WTC11 (cell line): ENCODE measurements around the gene UBXN10. TPM values are rescaled to one million over a fixed set of nuclear protein-coding genes. Genes with fewer than 3 reads are reported as not detected.

ENCODE experiments used
- ATAC-seq: fragments of 200-7000 bp; cut with Tn5 transposase; 2 replicates; pipeline ENCODE4 v1.10.0; 2021; ENCODE audit warnings: mild to moderate bottlenecking, moderate library complexity
- CTCF ChIA-PET: fragments of 300-600 bp; sonication (Branson Sonifier 250); formaldehyde crosslinking; loops from one replicate; lab custom pipeline; 2021; ENCODE audit warnings: antibody characterized with exemption; lab: Charles Lee
- POLR2A ChIA-PET: fragments of 350-600 bp; sonication (Branson Sonifier 250); formaldehyde crosslinking; loops from one replicate; lab custom pipeline; 2021; ENCODE audit warnings: antibody characterized with exemption; lab: Charles Lee
- DNase-seq: peaks from one replicate; pipeline ENCODE4 v3.0.0; 2021; ENCODE audit warnings: low spot score
- H3K27ac Mint-ChIP-seq: 2 replicates; pipeline ENCODE4 v1.8.0; 2021; ENCODE audit warnings: mixed read lengths
- H3K27me3 Mint-ChIP-seq: 2 replicates; pipeline ENCODE4 v1.8.0; 2021; ENCODE audit warnings: low read depth, mild to moderate bottlenecking, moderate library complexity, mixed read lengths
- H3K36me3 Mint-ChIP-seq: 2 replicates; pipeline ENCODE4 v1.8.0; 2021; ENCODE audit warnings: mixed read lengths
- H3K4me1 Mint-ChIP-seq: 2 replicates; pipeline ENCODE4 v1.8.0; 2022; ENCODE audit warnings: mixed read lengths
- H3K4me3 Mint-ChIP-seq: 2 replicates; pipeline ENCODE4 v1.8.0; 2021; ENCODE audit warnings: mild to moderate bottlenecking, moderate library complexity, mixed read lengths
- H3K9me3 Mint-ChIP-seq: 2 replicates; pipeline ENCODE4 v1.8.0; 2021; ENCODE audit warnings: mixed read lengths
- CREB1 ChIP-seq: sonication (generic); formaldehyde crosslinking; IDR thresholded peaks from 2 replicates; pipeline ENCODE4 v1.8.0; 2023; ENCODE audit warnings: mild to moderate bottlenecking, missing genetic modification reagents
- CREM ChIP-seq: sonication (generic); formaldehyde crosslinking; IDR thresholded peaks from 2 replicates; pipeline ENCODE4 v1.8.1; 2022; ENCODE audit warnings: mild to moderate bottlenecking, missing genetic modification reagents, moderate library complexity
- EMX1 ChIP-seq: fragments of 250-450 bp; sonication (Bioruptor Pico); IDR thresholded peaks from 2 replicates; pipeline ENCODE4 v1.8.0; 2021; ENCODE audit warnings: mild to moderate bottlenecking
- FOXP1 ChIP-seq: sonication (generic); formaldehyde crosslinking; IDR thresholded peaks from 2 replicates; pipeline ENCODE4 v1.8.0; 2022; ENCODE audit warnings: missing genetic modification reagents, mild to moderate bottlenecking, moderate library complexity, borderline replicate concordance
- MXD4 ChIP-seq: fragments of 250-450 bp; sonication (Bioruptor Pico); IDR thresholded peaks from 2 replicates; pipeline ENCODE4 v1.8.0; 2021; ENCODE audit warnings: mild to moderate bottlenecking, moderate library complexity, borderline replicate concordance
- NFATC4 ChIP-seq: fragments of 250-450 bp; sonication (Bioruptor Pico); IDR thresholded peaks from 2 replicates; pipeline ENCODE4 v1.9.0; 2021; ENCODE audit warnings: mild to moderate bottlenecking
- PRRX2 ChIP-seq: fragments of 250-450 bp; sonication (Bioruptor Pico); IDR thresholded peaks from 2 replicates; pipeline ENCODE4 v1.8.0; 2021; ENCODE audit warnings: mild to moderate bottlenecking
- RELA ChIP-seq: sonication (generic); formaldehyde crosslinking; IDR thresholded peaks from 2 replicates; pipeline ENCODE4 v1.8.1; 2022; ENCODE audit warnings: missing genetic modification reagents, mild to moderate bottlenecking, borderline replicate concordance
- SP1 ChIP-seq: sonication (generic); formaldehyde crosslinking; conservative IDR thresholded peaks from 2 replicates; pipeline ENCODE4 v1.8.1; 2022; ENCODE audit warnings: missing genetic modification reagents
- TCF7 ChIP-seq: sonication (generic); formaldehyde crosslinking; IDR thresholded peaks from 2 replicates; pipeline ENCODE4 v1.8.0; 2022; ENCODE audit warnings: mild to moderate bottlenecking, low read depth, missing genetic modification reagents, moderate library complexity
- total RNA-seq: library from RNA; stranded (reverse); gene quantifications from 3 replicates; pipeline ENCODE4 v1.2.3, GENCODE V29; 2021
- TF ChIP-seq, protein P1 (sequence below): sonication (generic); formaldehyde crosslinking; IDR thresholded peaks from 2 replicates; pipeline ENCODE4 v1.8.1; 2023; ENCODE audit warnings: mild to moderate bottlenecking, missing genetic modification reagents, borderline replicate concordance
- TF ChIP-seq, protein P2 (sequence below): sonication (generic); formaldehyde crosslinking; IDR thresholded peaks from 2 replicates; pipeline ENCODE4 v1.8.0; 2023; ENCODE audit warnings: missing genetic modification reagents
- TF ChIP-seq, protein P3 (sequence below): sonication (generic); formaldehyde crosslinking; IDR thresholded peaks from 2 replicates; pipeline ENCODE4 v1.8.1; 2023; ENCODE audit warnings: mild to moderate bottlenecking, missing genetic modification reagents, moderate library complexity
- TF ChIP-seq, protein P4 (sequence below): fragments of 250-450 bp; sonication (Bioruptor Pico); IDR thresholded peaks from 2 replicates; pipeline ENCODE4 v1.9.0; 2021; ENCODE audit warnings: mild to moderate bottlenecking, borderline replicate concordance
- TF ChIP-seq, protein P5 (sequence below): sonication (generic); formaldehyde crosslinking; IDR thresholded peaks from 2 replicates; pipeline ENCODE4 v1.8.1; 2022; ENCODE audit warnings: low read depth, missing genetic modification reagents, borderline replicate concordance
- TF ChIP-seq, protein P6 (sequence below): fragments of 250-450 bp; sonication (Bioruptor Pico); IDR thresholded peaks from 2 replicates; pipeline ENCODE4 v2.1.2; 2022; ENCODE audit warnings: mild to moderate bottlenecking, moderate library complexity
- TF ChIP-seq, protein P7 (sequence below): fragments of 250-450 bp; sonication (Bioruptor Pico); conservative IDR thresholded peaks from 2 replicates; pipeline ENCODE4 v1.9.0; 2021; ENCODE audit warnings: mild to moderate bottlenecking

The UBXN10 gene
- total RNA-seq, 1 experiment from 2014 or later: 0.52 TPM

DNA sequence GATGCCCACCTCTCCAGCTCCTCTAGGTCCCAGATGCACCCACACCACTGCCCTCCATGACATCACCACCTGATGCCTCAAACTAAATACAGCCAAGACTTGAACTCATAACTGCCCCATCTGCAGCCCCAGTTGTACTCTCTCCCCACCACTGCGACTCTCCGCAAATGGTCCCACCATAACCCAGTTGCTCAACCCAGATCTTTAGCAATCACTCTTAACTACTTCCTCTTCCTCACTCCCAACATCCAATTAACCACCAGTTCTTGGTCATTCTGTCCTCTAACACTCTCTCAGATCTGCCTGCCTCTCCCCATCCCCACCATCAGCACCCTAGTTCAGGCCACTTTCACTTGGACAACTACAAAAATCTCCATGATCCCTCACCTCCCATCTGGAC lies 37.2 kb downstream of the UBXN10 start:
- no peak for DNase-seq
- no peak overlapping the region for H3K4me3 Mint-ChIP-seq
- H3K9me3 Mint-ChIP-seq: no peaks in the 10 kb centered on the region
- no peaks in the 10 kb centered on the region for H3K36me3 Mint-ChIP-seq
- CTCF ChIA-PET: interaction anchor here (2.6 to 3.0 kb wide), 2 partner anchors 11 to 208 kb away, joined by 9 to 16 read pairs; no protein-coding TSS in a partner anchor
- H3K27me3 Mint-ChIP-seq: peaks cover 43% of the 10 kb centered on the region
- TF ChIP-seq, protein P1, sequence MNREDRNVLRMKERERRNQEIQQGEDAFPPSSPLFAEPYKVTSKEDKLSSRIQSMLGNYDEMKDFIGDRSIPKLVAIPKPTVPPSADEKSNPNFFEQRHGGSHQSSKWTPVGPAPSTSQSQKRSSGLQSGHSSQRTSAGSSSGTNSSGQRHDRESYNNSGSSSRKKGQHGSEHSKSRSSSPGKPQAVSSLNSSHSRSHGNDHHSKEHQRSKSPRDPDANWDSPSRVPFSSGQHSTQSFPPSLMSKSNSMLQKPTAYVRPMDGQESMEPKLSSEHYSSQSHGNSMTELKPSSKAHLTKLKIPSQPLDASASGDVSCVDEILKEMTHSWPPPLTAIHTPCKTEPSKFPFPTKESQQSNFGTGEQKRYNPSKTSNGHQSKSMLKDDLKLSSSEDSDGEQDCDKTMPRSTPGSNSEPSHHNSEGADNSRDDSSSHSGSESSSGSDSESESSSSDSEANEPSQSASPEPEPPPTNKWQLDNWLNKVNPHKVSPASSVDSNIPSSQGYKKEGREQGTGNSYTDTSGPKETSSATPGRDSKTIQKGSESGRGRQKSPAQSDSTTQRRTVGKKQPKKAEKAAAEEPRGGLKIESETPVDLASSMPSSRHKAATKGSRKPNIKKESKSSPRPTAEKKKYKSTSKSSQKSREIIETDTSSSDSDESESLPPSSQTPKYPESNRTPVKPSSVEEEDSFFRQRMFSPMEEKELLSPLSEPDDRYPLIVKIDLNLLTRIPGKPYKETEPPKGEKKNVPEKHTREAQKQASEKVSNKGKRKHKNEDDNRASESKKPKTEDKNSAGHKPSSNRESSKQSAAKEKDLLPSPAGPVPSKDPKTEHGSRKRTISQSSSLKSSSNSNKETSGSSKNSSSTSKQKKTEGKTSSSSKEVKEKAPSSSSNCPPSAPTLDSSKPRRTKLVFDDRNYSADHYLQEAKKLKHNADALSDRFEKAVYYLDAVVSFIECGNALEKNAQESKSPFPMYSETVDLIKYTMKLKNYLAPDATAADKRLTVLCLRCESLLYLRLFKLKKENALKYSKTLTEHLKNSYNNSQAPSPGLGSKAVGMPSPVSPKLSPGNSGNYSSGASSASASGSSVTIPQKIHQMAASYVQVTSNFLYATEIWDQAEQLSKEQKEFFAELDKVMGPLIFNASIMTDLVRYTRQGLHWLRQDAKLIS (CRISPR knock-in tag): no peak
- no peak for TF ChIP-seq NFATC4 (CRISPR knock-in tag)
- TF ChIP-seq, protein P2, sequence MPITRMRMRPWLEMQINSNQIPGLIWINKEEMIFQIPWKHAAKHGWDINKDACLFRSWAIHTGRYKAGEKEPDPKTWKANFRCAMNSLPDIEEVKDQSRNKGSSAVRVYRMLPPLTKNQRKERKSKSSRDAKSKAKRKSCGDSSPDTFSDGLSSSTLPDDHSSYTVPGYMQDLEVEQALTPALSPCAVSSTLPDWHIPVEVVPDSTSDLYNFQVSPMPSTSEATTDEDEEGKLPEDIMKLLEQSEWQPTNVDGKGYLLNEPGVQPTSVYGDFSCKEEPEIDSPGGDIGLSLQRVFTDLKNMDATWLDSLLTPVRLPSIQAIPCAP (CRISPR knock-in tag): no peak
- TF ChIP-seq, protein P3, sequence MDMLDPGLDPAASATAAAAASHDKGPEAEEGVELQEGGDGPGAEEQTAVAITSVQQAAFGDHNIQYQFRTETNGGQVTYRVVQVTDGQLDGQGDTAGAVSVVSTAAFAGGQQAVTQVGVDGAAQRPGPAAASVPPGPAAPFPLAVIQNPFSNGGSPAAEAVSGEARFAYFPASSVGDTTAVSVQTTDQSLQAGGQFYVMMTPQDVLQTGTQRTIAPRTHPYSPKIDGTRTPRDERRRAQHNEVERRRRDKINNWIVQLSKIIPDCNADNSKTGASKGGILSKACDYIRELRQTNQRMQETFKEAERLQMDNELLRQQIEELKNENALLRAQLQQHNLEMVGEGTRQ (CRISPR knock-in tag): no peak
- TF ChIP-seq, protein P4, sequence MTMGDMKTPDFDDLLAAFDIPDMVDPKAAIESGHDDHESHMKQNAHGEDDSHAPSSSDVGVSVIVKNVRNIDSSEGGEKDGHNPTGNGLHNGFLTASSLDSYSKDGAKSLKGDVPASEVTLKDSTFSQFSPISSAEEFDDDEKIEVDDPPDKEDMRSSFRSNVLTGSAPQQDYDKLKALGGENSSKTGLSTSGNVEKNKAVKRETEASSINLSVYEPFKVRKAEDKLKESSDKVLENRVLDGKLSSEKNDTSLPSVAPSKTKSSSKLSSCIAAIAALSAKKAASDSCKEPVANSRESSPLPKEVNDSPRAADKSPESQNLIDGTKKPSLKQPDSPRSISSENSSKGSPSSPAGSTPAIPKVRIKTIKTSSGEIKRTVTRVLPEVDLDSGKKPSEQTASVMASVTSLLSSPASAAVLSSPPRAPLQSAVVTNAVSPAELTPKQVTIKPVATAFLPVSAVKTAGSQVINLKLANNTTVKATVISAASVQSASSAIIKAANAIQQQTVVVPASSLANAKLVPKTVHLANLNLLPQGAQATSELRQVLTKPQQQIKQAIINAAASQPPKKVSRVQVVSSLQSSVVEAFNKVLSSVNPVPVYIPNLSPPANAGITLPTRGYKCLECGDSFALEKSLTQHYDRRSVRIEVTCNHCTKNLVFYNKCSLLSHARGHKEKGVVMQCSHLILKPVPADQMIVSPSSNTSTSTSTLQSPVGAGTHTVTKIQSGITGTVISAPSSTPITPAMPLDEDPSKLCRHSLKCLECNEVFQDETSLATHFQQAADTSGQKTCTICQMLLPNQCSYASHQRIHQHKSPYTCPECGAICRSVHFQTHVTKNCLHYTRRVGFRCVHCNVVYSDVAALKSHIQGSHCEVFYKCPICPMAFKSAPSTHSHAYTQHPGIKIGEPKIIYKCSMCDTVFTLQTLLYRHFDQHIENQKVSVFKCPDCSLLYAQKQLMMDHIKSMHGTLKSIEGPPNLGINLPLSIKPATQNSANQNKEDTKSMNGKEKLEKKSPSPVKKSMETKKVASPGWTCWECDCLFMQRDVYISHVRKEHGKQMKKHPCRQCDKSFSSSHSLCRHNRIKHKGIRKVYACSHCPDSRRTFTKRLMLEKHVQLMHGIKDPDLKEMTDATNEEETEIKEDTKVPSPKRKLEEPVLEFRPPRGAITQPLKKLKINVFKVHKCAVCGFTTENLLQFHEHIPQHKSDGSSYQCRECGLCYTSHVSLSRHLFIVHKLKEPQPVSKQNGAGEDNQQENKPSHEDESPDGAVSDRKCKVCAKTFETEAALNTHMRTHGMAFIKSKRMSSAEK: no peak
- no peak for TF ChIP-seq MXD4 (CRISPR knock-in tag)
- TF ChIP-seq TCF7 (CRISPR knock-in tag): no peak
- TF ChIP-seq RELA (CRISPR knock-in tag): no peak
- TF ChIP-seq, protein P5, sequence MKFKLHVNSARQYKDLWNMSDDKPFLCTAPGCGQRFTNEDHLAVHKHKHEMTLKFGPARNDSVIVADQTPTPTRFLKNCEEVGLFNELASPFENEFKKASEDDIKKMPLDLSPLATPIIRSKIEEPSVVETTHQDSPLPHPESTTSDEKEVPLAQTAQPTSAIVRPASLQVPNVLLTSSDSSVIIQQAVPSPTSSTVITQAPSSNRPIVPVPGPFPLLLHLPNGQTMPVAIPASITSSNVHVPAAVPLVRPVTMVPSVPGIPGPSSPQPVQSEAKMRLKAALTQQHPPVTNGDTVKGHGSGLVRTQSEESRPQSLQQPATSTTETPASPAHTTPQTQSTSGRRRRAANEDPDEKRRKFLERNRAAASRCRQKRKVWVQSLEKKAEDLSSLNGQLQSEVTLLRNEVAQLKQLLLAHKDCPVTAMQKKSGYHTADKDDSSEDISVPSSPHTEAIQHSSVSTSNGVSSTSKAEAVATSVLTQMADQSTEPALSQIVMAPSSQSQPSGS (CRISPR knock-in tag): no peak
- TF ChIP-seq, all 79 proteins: peak for 0
- no peak overlapping the region for H3K27ac Mint-ChIP-seq
- peaks cover 21% of the 10 kb centered on the region for H3K4me1 Mint-ChIP-seq
- no peak for ATAC-seq
- POLR2A ChIA-PET: interaction anchor here (0.8 kb wide), 1 partner anchor 67 kb away, joined by 6 read pairs; the partner anchor contains the start of gene VWA5B1

DNA sequence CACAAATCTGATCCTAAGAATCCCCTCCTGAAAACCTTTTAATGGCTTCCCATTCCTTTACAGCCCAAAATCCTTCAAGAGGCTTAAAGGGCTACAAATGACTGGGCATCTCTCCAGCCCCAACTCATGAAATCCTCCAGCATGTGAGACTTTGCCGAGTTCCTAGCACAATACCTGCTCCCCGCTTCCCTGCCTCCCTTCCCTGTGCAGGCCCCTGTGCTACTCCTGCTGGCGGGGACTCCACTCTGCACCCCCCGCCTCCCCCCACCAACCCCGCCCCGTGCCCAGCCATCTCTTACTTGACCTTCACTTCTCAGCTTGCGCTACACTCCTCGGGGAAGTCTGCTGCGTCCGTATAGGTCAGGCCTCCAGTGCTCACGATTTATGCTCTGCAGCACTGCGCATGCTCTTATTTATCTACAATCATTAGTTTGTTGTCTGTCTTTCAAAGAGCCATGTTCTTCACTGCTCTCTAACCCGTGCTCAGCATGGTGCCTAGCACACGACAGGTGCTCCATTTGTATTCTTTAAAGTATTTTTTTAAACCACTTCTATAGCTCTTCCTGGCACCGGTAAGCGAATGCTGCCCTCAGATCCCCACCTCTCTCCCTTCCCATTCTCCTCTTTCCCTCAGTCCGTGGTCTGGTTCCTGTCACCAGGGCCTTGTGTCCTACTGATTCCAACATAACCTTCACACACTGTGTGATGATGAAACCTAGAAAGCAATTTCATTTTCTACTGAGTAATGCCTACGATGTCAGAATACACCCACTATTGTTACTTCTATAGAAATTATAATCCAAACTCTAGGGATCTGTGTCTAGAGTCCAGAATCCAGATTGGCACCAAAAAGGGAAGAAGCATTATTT lies 37.9 kb downstream of the UBXN10 start:
- DNase-seq (peak; percentile 39), ATAC-seq (peak; percentile 88)
- Mint-ChIP-seq H3K36me3 (no peaks in the 10 kb centered on the region), H3K27me3 (peaks cover 43% of the 10 kb centered on the region), H3K27ac (no peak overlapping the region), H3K4me3 (no peak overlapping the region), H3K9me3 (no peaks in the 10 kb centered on the region), H3K4me1 (peaks cover 22% of the 10 kb centered on the region)
- CTCF ChIA-PET: interaction anchor here (0.6 to 3.0 kb wide), 4 partner anchors 11 to 207 kb away, joined by 3 to 16 read pairs (median 6); no protein-coding TSS in a partner anchor
- POLR2A ChIA-PET: interaction anchor here (0.8 kb wide), 1 partner anchor 67 kb away, joined by 6 read pairs; the partner anchor contains the start of gene VWA5B1
- TF ChIP-seq, protein P6, sequence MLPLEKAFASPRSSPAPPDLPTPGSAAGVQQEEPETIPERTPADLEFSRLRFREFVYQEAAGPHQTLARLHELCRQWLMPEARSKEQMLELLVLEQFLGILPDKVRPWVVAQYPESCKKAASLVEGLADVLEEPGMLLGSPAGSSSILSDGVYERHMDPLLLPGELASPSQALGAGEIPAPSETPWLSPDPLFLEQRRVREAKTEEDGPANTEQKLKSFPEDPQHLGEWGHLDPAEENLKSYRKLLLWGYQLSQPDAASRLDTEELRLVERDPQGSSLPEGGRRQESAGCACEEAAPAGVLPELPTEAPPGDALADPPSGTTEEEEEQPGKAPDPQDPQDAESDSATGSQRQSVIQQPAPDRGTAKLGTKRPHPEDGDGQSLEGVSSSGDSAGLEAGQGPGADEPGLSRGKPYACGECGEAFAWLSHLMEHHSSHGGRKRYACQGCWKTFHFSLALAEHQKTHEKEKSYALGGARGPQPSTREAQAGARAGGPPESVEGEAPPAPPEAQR: no peak
- TF ChIP-seq NFATC4 (CRISPR knock-in tag) (no peak), CREM (CRISPR knock-in tag) (no peak), RELA (CRISPR knock-in tag) (no peak), SP1 (no peak), PRRX2 (CRISPR knock-in tag) (no peak), FOXP1 (CRISPR knock-in tag) (no peak), EMX1 (CRISPR knock-in tag) (no peak), CREB1 (no peak)
- TF ChIP-seq, protein P7, sequence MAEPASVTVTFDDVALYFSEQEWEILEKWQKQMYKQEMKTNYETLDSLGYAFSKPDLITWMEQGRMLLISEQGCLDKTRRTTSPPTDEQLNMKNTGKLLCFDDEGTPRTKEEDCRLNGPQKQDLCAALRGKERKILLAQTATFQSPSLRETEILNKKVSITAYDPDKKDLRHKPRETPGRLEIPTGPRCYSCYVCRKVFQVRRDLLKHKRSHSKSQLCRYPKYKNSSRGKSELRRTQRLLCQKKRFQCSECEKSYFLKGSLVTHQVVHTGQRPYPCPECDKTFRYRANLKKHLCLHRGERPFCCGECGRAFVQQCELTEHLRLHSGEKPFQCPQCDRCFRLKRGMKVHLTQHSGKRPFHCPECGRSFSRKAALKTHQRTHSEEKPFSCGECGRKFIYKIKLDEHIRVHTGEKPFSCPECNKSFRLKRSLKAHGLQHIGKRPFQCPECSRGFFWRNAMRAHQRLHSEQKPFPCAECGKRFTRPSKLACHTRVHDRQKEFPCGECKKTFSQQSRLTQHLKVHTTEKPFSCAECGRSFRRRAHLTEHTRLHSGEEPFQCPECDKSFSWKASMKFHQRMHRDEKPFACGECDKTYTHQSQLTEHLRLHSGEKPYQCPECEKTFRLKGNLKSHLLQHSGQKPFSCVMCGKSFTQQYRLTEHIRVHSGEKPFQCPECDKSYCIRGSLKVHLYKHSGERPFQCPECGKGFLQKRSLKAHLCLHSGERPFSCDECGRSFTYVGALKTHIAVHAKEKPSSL: no peak
